Prostate gland (tissue), 2 donors: ENCODE data around the gene ELFN1. TPM values are rescaled to one million over a fixed set of nuclear protein-coding genes. Genes with fewer than 3 reads are reported as not detected.

Source experiments
- DNase-seq: peaks from one replicate; pipeline ENCODE4 v3.0.0-alpha.2; 2019; ENCODE audit warnings: low spot score
- H3K27ac ChIP-seq, 2 donors: fragments of 200-600 bp; sonication (generic); 2 replicates each; pipeline ENCODE4 v1.5.1; 2017 to 2019
- H3K27me3 ChIP-seq: fragments of 200-600 bp; sonication (generic); replicated peaks from 2 replicates; pipeline ENCODE4 v1.5.1; 2019; ENCODE audit not compliant: insufficient read depth
- H3K36me3 ChIP-seq, 2 donors: fragments of 200-600 bp; sonication (generic); 1 replicate in 1 of 2; 2 replicates in 1 of 2; pipeline versions ENCODE4 v1.5.1 to v1.8.1; 2017 to 2019
- H3K4me1 ChIP-seq: fragments of 200-600 bp; sonication (generic); replicated peaks from 2 replicates; pipeline ENCODE4 v1.5.1; 2019
- H3K4me3 ChIP-seq, 2 donors: fragments of 200-600 bp; sonication (generic); 2 replicates each; pipeline ENCODE4 v1.5.1; 2017 to 2019
- H3K9me3 ChIP-seq: fragments of 200-600 bp; sonication (generic); 2 replicates; pipeline ENCODE4 v1.5.1; 2017
- POLR2A ChIP-seq: fragments of 450-650 bp; IDR thresholded peaks from one replicate; pipeline ENCODE4 v1.6.1; 2016; ENCODE audit warnings: antibody characterized with exemption, mild to moderate bottlenecking
- POLR2AphosphoS5 ChIP-seq: sonication (generic); formaldehyde crosslinking; IDR thresholded peaks from one replicate; pipeline ENCODE4 v1.6.1; 2017; ENCODE audit warnings: antibody characterized with exemption
- WGBS: methylation state at CpG from one replicate; pipeline ENCODE4 v1.1.5; 2018; 5-methylcytosine and 5-hydroxymethylcytosine counted together
- intact Hi-C: fragments of 100-400 bp; cut with DNase I; formaldehyde crosslinking; loops from one replicate; pipeline ENCODE4 v1.14.2; 2022
- total RNA-seq, 2 donors: library from RNA; depleted of rRNA; stranded (reverse); fragments of >200 nt; gene quantifications; one replicate each; pipeline ENCODE4 v1.1.0, GENCODE V29; 2016
- TF ChIP-seq, protein P1 (sequence below), 4 experiments: fragments of 200-600 bp in 2 of 4; fragments of 450-650 bp in 2 of 4; sonication (generic) in 2 of 4; IDR thresholded peaks; 1 replicate in 3 of 4; 2 replicates in 1 of 4; pipeline ENCODE4 v1.5.1; 2016 to 2019; ENCODE audit warnings: antibody characterized with exemption in 4 of 4, mild to moderate bottlenecking in 2 of 4, moderate library complexity in 2 of 4

The ELFN1 gene
- total RNA-seq, 2 donors from 2014 or later: 2.0 to 3.0 TPM

GRCh38 chr7:1779445-1779844 is 109.4 kb downstream of the ELFN1 start:
- DNase-seq: no peak
- Histone ChIP-seq H3K4me1 (no peaks in the 10 kb centered on the region), H3K4me3 (no peak overlapping the region), H3K36me3 (no peaks in the 10 kb centered on the region), H3K27me3 (no peaks in the 10 kb centered on the region), H3K27ac (no peak overlapping the region), H3K9me3 (no peaks in the 10 kb centered on the region)
- WGBS: 91% methylated on average over 14 of the region's 14 CpGs
- intact Hi-C loops: no loop called here
- no peak for TF ChIP-seq POLR2A
- TF ChIP-seq, protein P1, sequence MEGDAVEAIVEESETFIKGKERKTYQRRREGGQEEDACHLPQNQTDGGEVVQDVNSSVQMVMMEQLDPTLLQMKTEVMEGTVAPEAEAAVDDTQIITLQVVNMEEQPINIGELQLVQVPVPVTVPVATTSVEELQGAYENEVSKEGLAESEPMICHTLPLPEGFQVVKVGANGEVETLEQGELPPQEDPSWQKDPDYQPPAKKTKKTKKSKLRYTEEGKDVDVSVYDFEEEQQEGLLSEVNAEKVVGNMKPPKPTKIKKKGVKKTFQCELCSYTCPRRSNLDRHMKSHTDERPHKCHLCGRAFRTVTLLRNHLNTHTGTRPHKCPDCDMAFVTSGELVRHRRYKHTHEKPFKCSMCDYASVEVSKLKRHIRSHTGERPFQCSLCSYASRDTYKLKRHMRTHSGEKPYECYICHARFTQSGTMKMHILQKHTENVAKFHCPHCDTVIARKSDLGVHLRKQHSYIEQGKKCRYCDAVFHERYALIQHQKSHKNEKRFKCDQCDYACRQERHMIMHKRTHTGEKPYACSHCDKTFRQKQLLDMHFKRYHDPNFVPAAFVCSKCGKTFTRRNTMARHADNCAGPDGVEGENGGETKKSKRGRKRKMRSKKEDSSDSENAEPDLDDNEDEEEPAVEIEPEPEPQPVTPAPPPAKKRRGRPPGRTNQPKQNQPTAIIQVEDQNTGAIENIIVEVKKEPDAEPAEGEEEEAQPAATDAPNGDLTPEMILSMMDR (IDR thresholded peaks at IDR 0.05): no peak
- TF ChIP-seq POLR2AphosphoS5: no peak

- H3K4me3 ChIP-seq: no peak overlapping the region
- WGBS: 94% methylated on average over 12 of the region's 12 CpGs
- no peak overlapping the region for H3K27ac ChIP-seq
- intact Hi-C loops: no loop called here
- H3K4me1 ChIP-seq: no peaks in the 10 kb centered on the region
- H3K27me3 ChIP-seq: peaks cover 2% of the 10 kb centered on the region
- no peaks in the 10 kb centered on the region for H3K9me3 ChIP-seq
- no peak for DNase-seq
- TF ChIP-seq, protein P1 (IDR thresholded peaks at IDR 0.05): no peak
- no peak for TF ChIP-seq POLR2A
- TF ChIP-seq POLR2AphosphoS5: no peak
- H3K36me3 ChIP-seq: no peaks in the 10 kb centered on the region
These were observed 111.3 kb downstream of the ELFN1 start for GRCh38 chr7:1781369-1781768.

DNA sequence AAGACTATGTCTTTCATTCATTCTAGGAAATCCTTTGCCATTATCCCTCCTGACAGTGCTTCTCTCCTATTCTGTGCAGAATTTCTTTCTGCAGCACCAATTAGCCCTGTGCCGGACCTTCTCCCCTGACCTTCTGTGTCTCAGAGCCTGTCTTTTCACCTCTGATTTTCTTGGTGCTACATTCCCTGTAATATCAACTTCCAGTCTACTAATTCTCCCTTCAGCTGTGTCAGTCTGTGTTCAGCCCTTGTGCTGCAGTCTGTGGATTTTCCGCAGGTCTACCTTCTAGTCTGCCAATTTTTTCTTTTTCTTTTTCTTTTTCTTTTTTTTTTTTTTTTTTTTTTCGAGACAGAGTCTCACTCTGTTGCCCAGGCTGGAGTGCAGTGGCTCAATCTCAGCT is 115.8 kb downstream of the ELFN1 start:
- WGBS: 93% methylated on average over 3 of the region's 3 CpGs

GRCh38 chr7:1787241-1787640 is 117.2 kb downstream of the ELFN1 start:
- no peak overlapping the region for H3K27ac ChIP-seq
- no peaks in the 10 kb centered on the region for H3K9me3 ChIP-seq
- H3K36me3 ChIP-seq: no peaks in the 10 kb centered on the region
- H3K4me3 ChIP-seq: no peak overlapping the region
- no peak for TF ChIP-seq POLR2AphosphoS5
- TF ChIP-seq POLR2A: no peak
- TF ChIP-seq, protein P1 (IDR thresholded peaks at IDR 0.05): no peak
- H3K27me3 ChIP-seq: peaks cover 2% of the 10 kb centered on the region
- 79% methylated on average over 9 of the region's 9 CpGs for WGBS
- no peak for DNase-seq
- intact Hi-C loops: no loop called here
- no peaks in the 10 kb centered on the region for H3K4me1 ChIP-seq

More for the DNA sequence above, 115.8 kb downstream of the ELFN1 start:
- Histone ChIP-seq H3K36me3 (no peaks in the 10 kb centered on the region), H3K27me3 (peaks cover 2% of the 10 kb centered on the region), H3K4me1 (no peaks in the 10 kb centered on the region), H3K4me3 (no peak overlapping the region), H3K27ac (no peak overlapping the region), H3K9me3 (no peaks in the 10 kb centered on the region)
- no peak for DNase-seq
- intact Hi-C loops: no loop called here
- TF ChIP-seq, protein P1 (IDR thresholded peaks at IDR 0.05): no peak
- TF ChIP-seq POLR2AphosphoS5 (no peak), POLR2A (no peak)

DNA sequence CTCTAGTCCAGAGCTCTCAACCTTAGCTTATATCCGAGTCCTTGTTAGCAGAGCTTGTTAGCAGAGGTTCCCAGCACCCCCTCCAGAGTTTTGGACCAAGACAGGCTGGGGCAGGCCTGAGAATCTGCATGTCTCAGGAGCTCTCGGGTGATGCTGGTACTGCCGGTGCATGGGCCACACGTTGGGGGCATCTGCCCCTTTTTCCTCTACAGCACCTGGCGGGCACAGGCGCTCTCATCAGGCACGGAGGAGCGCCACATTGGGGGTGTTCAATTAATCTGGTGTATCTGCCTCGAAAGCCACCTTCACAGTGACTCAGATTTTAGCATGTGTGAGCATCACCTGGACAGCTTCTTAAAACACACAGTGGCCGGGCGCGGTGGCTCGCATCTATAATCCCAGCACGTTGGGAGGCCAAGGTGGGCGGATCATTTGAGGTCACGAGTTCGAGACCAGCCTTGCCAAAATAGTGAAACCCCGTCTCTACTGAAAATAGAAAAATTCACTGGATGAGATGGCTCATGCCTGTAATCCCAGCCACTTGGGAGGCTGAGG is 117.7 kb downstream of the ELFN1 start:
- H3K9me3 ChIP-seq: no peaks in the 10 kb centered on the region
- no peak for DNase-seq
- H3K27me3 ChIP-seq: peaks cover 2% of the 10 kb centered on the region
- H3K4me1 ChIP-seq: no peaks in the 10 kb centered on the region
- intact Hi-C loops: no loop called here
- WGBS: 91% methylated on average over 17 of the region's 18 CpGs
- TF ChIP-seq, protein P1 (IDR thresholded peaks at IDR 0.05): no peak
- no peak for TF ChIP-seq POLR2A
- TF ChIP-seq POLR2AphosphoS5: no peak
- H3K36me3 ChIP-seq: no peaks in the 10 kb centered on the region
- H3K27ac ChIP-seq: no peak overlapping the region
- H3K4me3 ChIP-seq: no peak overlapping the region
